DOHH2 (cell line): ENCODE measurements around the gene APOBEC3G.
"Not testable (repeated sequence)": the region's sequence is repeated elsewhere in the genome, so short reads cannot be mapped to it uniquely, and the experiment has no call there.

Source experiments
- H3F3A ChIP-seq: fragments of 200-600 bp; sonication (generic), shearing (Covaris generic); 2 replicates; pipeline ENCODE4 v1.6.0; 2016; ENCODE audit warnings: antibody characterized with exemption, mild to moderate bottlenecking; ENCODE audit not compliant: control insufficient read depth, insufficient read depth
- H3K27ac ChIP-seq: fragments of 200-600 bp; sonication (generic); 2 replicates; pipeline ENCODE4 v1.5.1; 2014; ENCODE audit warnings: low read depth, mild to moderate bottlenecking, low read length, moderate library complexity
- H3K27me3 ChIP-seq: fragments of 200-600 bp; sonication (generic); 2 replicates; pipeline ENCODE4 v1.6.1; 2014; ENCODE audit warnings: mild to moderate bottlenecking, low read length, mixed read lengths; ENCODE audit not compliant: control insufficient read depth
- H3K36me3 ChIP-seq: fragments of 200-600 bp; sonication (generic); 2 replicates; pipeline ENCODE4 v1.6.1; 2014; ENCODE audit warnings: mild to moderate bottlenecking, low read length, moderate library complexity, mixed read lengths; ENCODE audit not compliant: control insufficient read depth
- H3K4me1 ChIP-seq: fragments of 200-600 bp; sonication (generic); 2 replicates; pipeline ENCODE4 v1.6.1; 2014; ENCODE audit warnings: mild to moderate bottlenecking, low read length, mixed read lengths; ENCODE audit not compliant: control insufficient read depth
- H3K4me2 ChIP-seq: fragments of 200-600 bp; sonication (generic); 2 replicates; pipeline ENCODE4 v1.6.0; 2014; ENCODE audit warnings: mild to moderate bottlenecking, low read length, moderate library complexity
- H3K4me3 ChIP-seq: fragments of 200-600 bp; sonication (generic); 2 replicates; pipeline ENCODE4 v1.5.1; 2014; ENCODE audit warnings: mild to moderate bottlenecking, low read length, mixed read lengths
- H3K79me2 ChIP-seq: fragments of 200-600 bp; sonication (generic); 2 replicates; pipeline ENCODE4 v1.6.1; 2014; ENCODE audit warnings: mild to moderate bottlenecking, low read length, mixed read lengths; ENCODE audit not compliant: control insufficient read depth
- H3K9me2 ChIP-seq: fragments of 200-600 bp; sonication (generic); replicated peaks from 2 replicates; pipeline ENCODE4 v1.6.1; 2014; ENCODE audit warnings: mild to moderate bottlenecking, low read length, mixed read lengths; ENCODE audit not compliant: control insufficient read depth
- H3K9me3 ChIP-seq: fragments of 200-600 bp; sonication (generic); 2 replicates; pipeline ENCODE4 v1.6.1; 2014; ENCODE audit warnings: antibody characterized with exemption, low read length, mixed read lengths; ENCODE audit not compliant: control insufficient read depth, insufficient read depth
- H4K20me1 ChIP-seq: fragments of 200-600 bp; sonication (generic); 2 replicates; pipeline ENCODE4 v1.6.0; 2014; ENCODE audit warnings: low read depth, mild to moderate bottlenecking, antibody characterized with exemption, low read length, moderate library complexity; ENCODE audit not compliant: control insufficient read depth, insufficient read depth
- EZH2phosphoT487 ChIP-seq: fragments of 200-600 bp; sonication (generic); IDR thresholded peaks from 2 replicates; pipeline ENCODE4 v1.6.1; 2017; ENCODE audit warnings: borderline replicate concordance, mild to moderate bottlenecking, antibody characterized with exemption, low read length, moderate library complexity, mixed read lengths
- TF ChIP-seq, protein P1 (sequence below): fragments of 200-600 bp; sonication (generic); IDR thresholded peaks from one replicate; pipeline ENCODE4 v1.5.1; 2014; ENCODE audit warnings: antibody characterized with exemption, mild to moderate bottlenecking, low read depth, low read length; ENCODE audit not compliant: poor library complexity, severe bottlenecking

Gene APOBEC3G

DNA sequence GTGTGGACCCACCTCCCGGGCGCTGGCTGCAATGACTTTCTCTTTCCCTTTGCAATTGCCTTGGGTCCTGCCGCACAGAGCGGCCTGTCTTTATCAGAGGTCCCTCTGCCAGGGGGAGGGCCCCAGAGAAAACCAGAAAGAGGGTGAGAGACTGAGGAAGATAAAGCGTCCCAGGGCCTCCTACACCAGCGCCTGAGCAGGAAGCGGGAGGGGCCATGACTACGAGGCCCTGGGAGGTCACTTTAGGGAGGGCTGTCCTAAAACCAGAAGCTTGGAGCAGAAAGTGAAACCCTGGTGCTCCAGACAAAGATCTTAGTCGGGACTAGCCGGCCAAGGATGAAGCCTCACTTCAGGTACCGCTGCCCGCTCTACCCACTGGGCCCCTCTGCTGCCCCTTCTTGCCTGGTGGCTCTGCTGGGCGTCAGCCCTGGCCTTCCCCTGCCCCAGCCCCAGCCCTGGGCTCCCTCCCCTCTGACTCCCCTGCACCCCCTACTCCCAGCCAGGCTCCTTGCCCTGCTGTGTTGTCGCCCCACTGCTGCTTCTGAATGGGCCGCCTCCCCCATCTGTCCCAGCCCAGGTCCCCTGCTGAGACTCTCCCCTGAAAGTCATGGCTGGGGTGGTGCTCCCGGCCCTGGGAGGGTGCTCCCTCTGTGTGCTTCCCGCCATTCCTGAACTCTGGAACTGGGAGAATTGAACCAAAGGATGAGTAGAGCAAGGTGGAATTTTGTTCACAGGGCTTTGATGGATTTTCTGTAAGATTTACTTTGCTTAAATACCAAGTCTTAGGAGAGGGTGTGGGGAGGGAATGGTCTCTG, at the start of gene APOBEC3G:
TSS of gene APOBEC3G (plus strand) at position 250 of the 815 bp plus-strand sequence. CDS start at position 337, 87 bp downstream.
- H3K9me3 ChIP-seq, H3K79me2 ChIP-seq, H3K9me2 ChIP-seq, H3K27ac ChIP-seq, H3K27me3 ChIP-seq, H3K36me3 ChIP-seq, H4K20me1 ChIP-seq: not testable (repeated sequence)
- H3K4me3 ChIP-seq: peak within 1 kb of the TSS; percentile 81
- peaks cover 54% of the 10 kb centered on the region for H3K4me1 ChIP-seq
- peaks cover 13% of the 10 kb centered on the region for H3F3A ChIP-seq
- peak within 1 kb of the TSS; percentile 94 for H3K4me2 ChIP-seq

- Histone ChIP-seq H3K4me3 (no peak overlapping the region), H3K9me3 (no peaks in the 10 kb centered on the region), H3K4me2 (no peak overlapping the region), H3K27me3 (no peaks in the 10 kb centered on the region), H4K20me1 (no peaks in the 10 kb centered on the region), H3F3A (no peaks in the 10 kb centered on the region), H3K9me2 (no peaks in the 10 kb centered on the region), H3K79me2 (no peaks in the 10 kb centered on the region), H3K27ac (no peak overlapping the region), H3K36me3 (peaks cover 5% of the 10 kb centered on the region; the same call in 1 of the 2 replicates), H3K4me1 (peaks cover 12% of the 10 kb centered on the region)
- TF ChIP-seq, protein P1, sequence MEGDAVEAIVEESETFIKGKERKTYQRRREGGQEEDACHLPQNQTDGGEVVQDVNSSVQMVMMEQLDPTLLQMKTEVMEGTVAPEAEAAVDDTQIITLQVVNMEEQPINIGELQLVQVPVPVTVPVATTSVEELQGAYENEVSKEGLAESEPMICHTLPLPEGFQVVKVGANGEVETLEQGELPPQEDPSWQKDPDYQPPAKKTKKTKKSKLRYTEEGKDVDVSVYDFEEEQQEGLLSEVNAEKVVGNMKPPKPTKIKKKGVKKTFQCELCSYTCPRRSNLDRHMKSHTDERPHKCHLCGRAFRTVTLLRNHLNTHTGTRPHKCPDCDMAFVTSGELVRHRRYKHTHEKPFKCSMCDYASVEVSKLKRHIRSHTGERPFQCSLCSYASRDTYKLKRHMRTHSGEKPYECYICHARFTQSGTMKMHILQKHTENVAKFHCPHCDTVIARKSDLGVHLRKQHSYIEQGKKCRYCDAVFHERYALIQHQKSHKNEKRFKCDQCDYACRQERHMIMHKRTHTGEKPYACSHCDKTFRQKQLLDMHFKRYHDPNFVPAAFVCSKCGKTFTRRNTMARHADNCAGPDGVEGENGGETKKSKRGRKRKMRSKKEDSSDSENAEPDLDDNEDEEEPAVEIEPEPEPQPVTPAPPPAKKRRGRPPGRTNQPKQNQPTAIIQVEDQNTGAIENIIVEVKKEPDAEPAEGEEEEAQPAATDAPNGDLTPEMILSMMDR: no peak
- no peak for TF ChIP-seq EZH2phosphoT487
Observed at GRCh38 chr22:39027717-39028116, 49.4 kb upstream of the APOBEC3G start.

DNA sequence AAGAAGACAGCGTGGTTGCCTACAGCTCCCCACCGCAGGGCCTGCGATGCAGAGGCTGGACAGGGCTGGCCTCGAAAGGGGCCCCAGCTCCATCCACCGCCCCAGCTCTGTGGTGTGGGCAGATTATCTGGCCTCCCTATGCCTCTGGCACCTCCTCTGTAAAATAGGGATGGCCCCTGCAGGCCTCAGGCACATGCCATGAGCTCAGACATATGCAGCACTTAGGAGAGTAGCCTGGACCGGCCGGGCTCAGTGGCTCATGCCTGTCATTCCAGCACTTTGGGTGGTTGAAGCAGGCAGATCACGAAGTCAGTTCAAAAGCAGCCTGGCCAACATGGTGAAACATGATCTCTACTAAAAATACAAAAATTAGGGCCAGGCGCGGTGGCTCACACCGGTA, 48.8 kb upstream of the APOBEC3G start:
- H3K4me1 ChIP-seq: peaks cover 12% of the 10 kb centered on the region
- no peak overlapping the region for H3K27ac ChIP-seq
- no peaks in the 10 kb centered on the region for H3K9me2 ChIP-seq
- peaks cover 5% of the 10 kb centered on the region; the same call in 1 of the 2 replicates for H3K36me3 ChIP-seq
- no peaks in the 10 kb centered on the region for H3K79me2 ChIP-seq
- no peak overlapping the region for H3K4me3 ChIP-seq
- H3F3A ChIP-seq: no peaks in the 10 kb centered on the region
- H3K9me3 ChIP-seq: no peaks in the 10 kb centered on the region
- no peaks in the 10 kb centered on the region for H4K20me1 ChIP-seq
- no peak overlapping the region for H3K4me2 ChIP-seq
- TF ChIP-seq EZH2phosphoT487: no peak
- TF ChIP-seq, protein P1: no peak
- no peaks in the 10 kb centered on the region for H3K27me3 ChIP-seq

DNA sequence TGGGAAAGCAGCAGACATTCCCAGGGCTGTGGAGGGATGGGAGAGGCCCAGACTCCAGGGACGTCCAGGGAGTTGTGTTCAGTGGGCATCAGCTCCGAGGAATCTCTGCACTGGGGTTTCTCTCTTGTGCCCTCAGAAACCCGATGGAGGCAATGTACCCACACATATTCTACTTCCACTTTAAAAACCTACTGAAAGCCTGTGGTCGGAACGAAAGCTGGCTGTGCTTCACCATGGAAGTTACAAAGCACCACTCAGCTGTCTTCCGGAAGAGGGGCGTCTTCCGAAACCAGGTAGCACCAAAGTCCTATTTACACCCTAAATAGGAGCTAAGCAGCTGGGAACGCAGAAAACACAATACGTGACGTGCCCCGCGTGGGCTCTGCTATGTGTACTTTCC, 47.8 kb upstream of the APOBEC3G start:
- no peaks in the 10 kb centered on the region for H3K79me2 ChIP-seq
- peaks cover 10% of the 10 kb centered on the region for H3K4me1 ChIP-seq
- TF ChIP-seq, protein P1: no peak
- no peak for TF ChIP-seq EZH2phosphoT487
- no peak overlapping the region for H3K4me3 ChIP-seq
- no peaks in the 10 kb centered on the region for H3K9me2 ChIP-seq
- no peaks in the 10 kb centered on the region; the same call in 1 of the 2 replicates for H3K36me3 ChIP-seq
- no peaks in the 10 kb centered on the region for H3F3A ChIP-seq
- no peaks in the 10 kb centered on the region for H4K20me1 ChIP-seq
- H3K27me3 ChIP-seq: no peaks in the 10 kb centered on the region
- H3K9me3 ChIP-seq: no peaks in the 10 kb centered on the region
- no peak overlapping the region for H3K27ac ChIP-seq
- no peak overlapping the region for H3K4me2 ChIP-seq
